ENCODE measurements around the gene R3HDM4.

DNA sequence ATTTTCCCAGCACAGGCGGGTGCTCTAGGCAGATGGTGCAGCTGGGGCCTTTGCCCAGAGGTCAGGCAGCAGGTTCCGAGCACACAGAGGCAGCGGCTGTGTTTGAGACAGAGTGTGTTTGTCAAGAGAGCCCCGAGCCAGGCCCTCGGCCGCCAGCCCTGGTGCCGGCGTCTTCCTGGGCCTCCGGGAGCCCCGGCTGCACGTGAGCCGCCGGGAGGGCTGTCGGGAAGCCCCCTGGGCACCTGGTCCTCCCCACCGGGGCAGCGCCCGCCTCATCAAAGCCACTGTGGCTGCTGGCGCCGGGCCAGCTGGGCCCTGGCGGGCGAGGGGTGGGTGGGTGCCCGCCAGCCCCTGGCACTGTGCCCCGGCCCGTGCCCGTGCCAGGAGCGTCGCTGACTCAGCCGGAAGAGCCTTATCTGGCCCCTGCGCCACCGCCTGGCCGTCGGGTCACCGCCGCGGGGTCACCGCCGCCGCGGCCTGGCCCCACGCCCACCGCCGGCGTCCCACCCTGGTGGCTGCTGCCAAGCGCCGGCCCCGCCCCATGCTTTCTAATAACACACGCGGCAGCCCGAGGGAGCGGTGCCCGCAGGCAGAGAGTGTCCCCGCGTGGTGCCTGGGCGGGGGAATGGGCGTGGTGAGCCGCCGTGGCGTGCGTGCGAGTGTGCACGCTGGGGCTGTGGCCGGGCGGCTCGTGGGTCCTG is 27.7 kb upstream of the R3HDM4 start:
- TF ChIP-seq, protein P1, sequence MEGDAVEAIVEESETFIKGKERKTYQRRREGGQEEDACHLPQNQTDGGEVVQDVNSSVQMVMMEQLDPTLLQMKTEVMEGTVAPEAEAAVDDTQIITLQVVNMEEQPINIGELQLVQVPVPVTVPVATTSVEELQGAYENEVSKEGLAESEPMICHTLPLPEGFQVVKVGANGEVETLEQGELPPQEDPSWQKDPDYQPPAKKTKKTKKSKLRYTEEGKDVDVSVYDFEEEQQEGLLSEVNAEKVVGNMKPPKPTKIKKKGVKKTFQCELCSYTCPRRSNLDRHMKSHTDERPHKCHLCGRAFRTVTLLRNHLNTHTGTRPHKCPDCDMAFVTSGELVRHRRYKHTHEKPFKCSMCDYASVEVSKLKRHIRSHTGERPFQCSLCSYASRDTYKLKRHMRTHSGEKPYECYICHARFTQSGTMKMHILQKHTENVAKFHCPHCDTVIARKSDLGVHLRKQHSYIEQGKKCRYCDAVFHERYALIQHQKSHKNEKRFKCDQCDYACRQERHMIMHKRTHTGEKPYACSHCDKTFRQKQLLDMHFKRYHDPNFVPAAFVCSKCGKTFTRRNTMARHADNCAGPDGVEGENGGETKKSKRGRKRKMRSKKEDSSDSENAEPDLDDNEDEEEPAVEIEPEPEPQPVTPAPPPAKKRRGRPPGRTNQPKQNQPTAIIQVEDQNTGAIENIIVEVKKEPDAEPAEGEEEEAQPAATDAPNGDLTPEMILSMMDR (IDR thresholded peaks at IDR 0.05; ENCODE audit: low read length): no peak
- TF ChIP-seq EZH2 (IDR thresholded peaks at IDR 0.05; ENCODE audit: borderline replicate concordance, low read length): no peak

All from OCI-LY1 (cell line).